GM18909 (cell line): ENCODE measurements around the gene TSSC4.

Experiments used
- ATAC-seq: cut with Tn5 transposase; IDR thresholded peaks from one replicate; pipeline ENCODE4 v1.9.1; 2021; ENCODE audit warnings: mild to moderate bottlenecking; ENCODE audit not compliant: unreplicated experiment, poor library complexity

The TSSC4 gene

GRCh38 chr11:2385156-2386151 is 15.1 kb upstream of the TSSC4 start:
- ATAC-seq, result peak; percentile 34

GRCh38 chr11:2386591-2386990 is 14.0 kb upstream of the TSSC4 start:
- no peak for ATAC-seq

GRCh38 chr11:2387266-2387987 is 13.1 kb upstream of the TSSC4 start:
- ATAC-seq, result no peak

- no peak for ATAC-seq
Measured at GRCh38 chr11:2388431-2389376, 11.8 kb upstream of the TSSC4 start.

- no peak for ATAC-seq
Measured at GRCh38 chr11:2389377-2390026, 11.0 kb upstream of the TSSC4 start.

- no peak for ATAC-seq
Measured at GRCh38 chr11:2390091-2390724, 10.3 kb upstream of the TSSC4 start.

GRCh38 chr11:2390725-2391151 is 9.8 kb upstream of the TSSC4 start:
- ATAC-seq, result no peak

GRCh38 chr11:2391181-2391975 is 9.2 kb upstream of the TSSC4 start:
- no peak for ATAC-seq

GRCh38 chr11:2392241-2392959 is 8.2 kb upstream of the TSSC4 start:
- no peak for ATAC-seq

GRCh38 chr11:2393111-2393868 is 7.3 kb upstream of the TSSC4 start:
- no peak for ATAC-seq

- ATAC-seq, result no peak
Measured at GRCh38 chr11:2393941-2394817, 6.4 kb upstream of the TSSC4 start.

- no peak for ATAC-seq
Measured at GRCh38 chr11:2394818-2395105, 5.8 kb upstream of the TSSC4 start.

- ATAC-seq, result no peak
Measured at GRCh38 chr11:2395211-2395730, 5.3 kb upstream of the TSSC4 start.

GRCh38 chr11:2395856-2396255 is 4.7 kb upstream of the TSSC4 start:
- ATAC-seq, result no peak

GRCh38 chr11:2396471-2396870 is 4.1 kb upstream of the TSSC4 start:
- ATAC-seq, result no peak

GRCh38 chr11:2397005-2397404 is 3.5 kb upstream of the TSSC4 start:
- ATAC-seq, result no peak
